Stimulated activated naive CD4-positive, alpha-beta T cell (primary cell): ENCODE results near the gene C10orf143.
"Not testable (repeated sequence)": the region's sequence is repeated elsewhere in the genome, so short reads cannot be mapped to it uniquely, and the experiment has no call there.

Experiments
- DNase-seq, 6 experiments: peaks; one replicate each; lab custom pipeline; 2025; lab: John Stamatoyannopoulos, UW

C10orf143 gene

GRCh38 chr10:130110246-130111112 is at the start of gene C10orf143:
Gene C10orf143 (minus strand): TSS chr10:130110830. CDS start chr10:130110772, 58 bp downstream.
- DNase-seq: peak; percentile 94 to 100 (median 99)

- DNase-seq: no peak
These were observed 48.7 kb upstream of the C10orf143 start for GRCh38 chr10:130159192-130159794.

GRCh38 chr10:130146042-130146441 is 35.4 kb upstream of the C10orf143 start:
- DNase-seq: no peak

- peak in 1 of 6 experiments; percentile 9 for DNase-seq
These were observed 31.2 kb upstream of the C10orf143 start for GRCh38 chr10:130141878-130142277.

GRCh38 chr10:130141460-130141859 is 30.8 kb upstream of the C10orf143 start:
- no peak for DNase-seq

- DNase-seq: no peak
These were observed 30.4 kb upstream of the C10orf143 start for GRCh38 chr10:130141038-130141437.

GRCh38 chr10:130140425-130140824 is 29.8 kb upstream of the C10orf143 start:
- no peak for DNase-seq

- no peak for DNase-seq
These were observed 27.8 kb upstream of the C10orf143 start for GRCh38 chr10:130138479-130138866.

- no peak for DNase-seq
These were observed 27.2 kb upstream of the C10orf143 start for GRCh38 chr10:130137659-130138478.

GRCh38 chr10:130137090-130137448 is 26.4 kb upstream of the C10orf143 start:
- no peak for DNase-seq

GRCh38 chr10:130136226-130137089 is 25.8 kb upstream of the C10orf143 start, which contains the start of gene GLRX3:
Gene GLRX3 (plus strand): TSS chr10:130136391. CDS start chr10:130136421, 30 bp downstream.
- DNase-seq: peak; percentile 67 to 86 (median 84)

- peak in 1 of 6 experiments; percentile 18 for DNase-seq
These were observed 25.1 kb upstream of the C10orf143 start for GRCh38 chr10:130135676-130136225.

- DNase-seq: no peak
These were observed 18.3 kb upstream of the C10orf143 start for GRCh38 chr10:130128922-130129321.

GRCh38 chr10:130128062-130128781 is 17.6 kb upstream of the C10orf143 start:
- DNase-seq: no peak

- DNase-seq: peak in 5 of 6 experiments; percentile 12 to 41 (median 34)
These were observed 16.9 kb upstream of the C10orf143 start for GRCh38 chr10:130127364-130128061.

GRCh38 chr10:130121486-130122079 is 11.0 kb upstream of the C10orf143 start:
- no peak for DNase-seq

GRCh38 chr10:130117535-130117934 is 6.9 kb upstream of the C10orf143 start:
- DNase-seq: not testable (repeated sequence)

GRCh38 chr10:130116942-130117341 is 6.3 kb upstream of the C10orf143 start:
- DNase-seq: not testable (repeated sequence)

GRCh38 chr10:130112821-130113220 is 2.2 kb upstream of the C10orf143 start:
- DNase-seq: no peak
